HS-27A (cell line): ENCODE data around the gene TTLL11.

Experiments used
- DNase-seq: peaks from one replicate; pipeline ENCODE4 v3.0.0-alpha.2; 2012; ENCODE audit warnings: low read depth, missing footprints

The TTLL11 gene

DNA sequence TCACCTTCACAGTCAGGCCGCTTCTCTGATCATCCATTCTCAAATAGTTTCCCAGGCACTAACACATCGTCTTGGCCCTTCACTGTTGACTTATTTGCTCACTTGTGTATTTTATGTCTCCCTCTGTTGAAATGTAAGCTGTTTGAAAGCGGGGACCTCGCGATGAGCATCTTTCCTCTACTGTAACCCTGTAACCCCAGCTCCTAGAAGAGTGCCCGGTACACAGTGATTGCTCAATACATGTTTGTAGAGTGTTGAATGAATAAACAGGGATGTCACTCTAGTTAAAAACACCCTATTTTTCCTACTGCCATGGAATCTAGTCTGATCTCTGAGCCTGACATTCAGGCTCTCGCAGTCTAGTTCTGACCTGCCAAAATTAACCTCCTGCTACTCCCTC lies 150.8 kb downstream of the TTLL11 start:
- no peak for DNase-seq

GRCh38 chr9:121939643-121940042 lies 153.5 kb downstream of the TTLL11 start:
- DNase-seq: no peak

DNA sequence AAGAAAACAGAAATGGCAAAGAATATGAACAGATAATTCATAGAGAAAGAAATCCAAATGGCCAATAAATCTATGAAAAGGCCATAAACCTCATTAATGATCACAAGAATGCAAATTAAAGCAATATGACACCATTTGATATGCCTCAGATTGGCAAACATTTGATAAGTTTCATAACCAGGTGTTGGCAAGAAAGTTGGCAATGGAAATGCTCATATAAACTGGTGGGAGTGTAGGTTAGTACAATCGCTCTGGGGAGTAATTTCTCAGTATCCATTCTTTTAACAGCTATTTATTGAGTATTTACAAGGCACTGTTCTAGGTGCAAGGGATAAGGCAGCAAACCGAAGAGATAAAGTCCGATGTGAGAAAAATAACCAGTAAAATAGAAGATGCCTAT lies 154.5 kb downstream of the TTLL11 start:
- no peak for DNase-seq

GRCh38 chr9:121937240-121937639 lies 155.9 kb downstream of the TTLL11 start:
- DNase-seq: no peak

DNA sequence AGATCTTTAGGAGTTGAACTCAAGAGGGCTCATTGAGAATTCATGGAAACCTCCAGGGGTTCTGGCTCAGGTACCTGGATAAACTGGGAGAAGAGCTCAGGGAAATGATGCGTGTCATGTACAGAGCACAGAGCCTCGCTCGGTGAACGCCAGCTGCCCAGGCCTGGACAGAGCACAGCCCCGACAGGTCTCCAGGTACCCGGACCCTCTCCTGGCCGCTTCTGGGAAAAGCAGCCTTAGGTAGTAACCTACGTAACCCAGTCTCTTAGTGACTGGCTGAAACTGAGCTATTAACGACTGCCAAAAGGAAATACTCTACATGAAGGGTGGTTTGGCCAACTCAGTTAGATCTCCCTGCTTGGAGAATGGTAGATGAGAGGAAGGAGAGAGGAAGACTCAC lies 157.4 kb downstream of the TTLL11 start:
- no peak for DNase-seq

- no peak for DNase-seq
These were observed 162.2 kb downstream of the TTLL11 start for GRCh38 chr9:121930956-121931355.

DNA sequence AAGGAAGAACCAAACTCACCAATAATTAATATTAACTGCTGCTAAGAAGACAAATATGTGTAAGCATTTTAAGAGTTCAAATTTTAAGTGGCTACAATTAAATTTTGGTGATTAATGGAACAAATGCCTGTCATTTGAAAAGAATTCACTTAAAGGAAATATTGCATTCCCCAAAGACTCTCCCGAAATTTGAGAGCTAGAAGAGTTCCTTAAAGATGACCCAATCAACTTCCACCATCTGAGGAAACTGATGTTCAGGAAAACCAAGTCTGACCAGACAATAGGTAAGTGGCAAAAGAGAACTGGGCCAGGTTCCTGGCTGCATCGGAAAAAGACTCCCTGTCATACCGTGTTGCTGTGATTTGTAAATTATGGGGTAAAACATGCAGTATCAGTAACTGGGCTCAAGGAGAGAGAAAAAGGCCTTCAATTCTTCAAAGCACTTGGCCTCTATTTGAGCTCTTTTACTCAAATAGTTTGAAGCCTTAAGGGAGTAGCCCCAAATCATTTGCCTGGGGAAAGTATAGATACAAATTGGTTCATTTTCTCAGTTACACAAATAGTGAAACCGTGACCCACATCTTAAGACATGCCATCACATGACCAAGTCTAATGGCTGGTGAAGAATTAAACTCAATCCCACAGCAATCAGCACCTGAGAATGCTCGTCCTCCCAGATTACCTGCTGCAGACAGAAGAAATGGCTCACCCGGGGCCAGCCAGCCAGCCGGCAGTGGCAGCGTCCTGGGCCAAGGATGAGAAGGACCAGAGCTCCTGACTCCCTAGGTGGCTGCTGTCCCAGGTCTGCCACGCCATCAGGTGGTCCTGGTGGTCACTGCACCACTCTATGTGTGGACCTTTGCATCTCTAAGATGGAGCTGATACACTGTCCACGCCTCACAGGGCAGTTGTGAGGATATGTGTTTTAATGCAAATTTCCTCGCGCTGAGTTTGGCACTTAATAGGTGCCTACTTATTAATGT lies 162.9 kb downstream of the TTLL11 start:
- DNase-seq: no peak

GRCh38 chr9:121927636-121928035 lies 165.5 kb downstream of the TTLL11 start:
- no peak for DNase-seq

- DNase-seq: no peak
These were observed 166.0 kb downstream of the TTLL11 start for GRCh38 chr9:121927081-121927480.

DNA sequence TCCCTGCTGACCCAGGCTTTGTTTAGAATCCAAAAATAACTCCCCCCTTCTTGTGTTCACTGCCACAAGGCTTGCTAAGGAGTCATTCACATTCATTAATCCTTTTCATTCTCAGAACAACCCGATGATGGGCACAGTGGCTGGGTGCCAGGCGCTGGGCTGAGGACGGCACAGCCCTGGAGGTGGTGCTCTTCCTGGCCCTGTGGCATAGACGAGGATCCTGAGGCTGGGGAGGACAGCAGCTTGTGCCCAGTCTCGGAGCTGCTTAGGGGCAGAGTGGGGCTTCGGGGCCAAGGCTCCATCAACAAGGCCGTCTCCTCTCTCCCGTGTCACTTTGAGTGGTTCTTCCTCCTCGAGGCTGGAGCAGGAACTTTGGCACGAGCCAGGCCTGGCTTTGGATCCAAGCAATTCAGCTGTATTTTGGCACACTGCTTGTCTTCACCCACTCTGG lies 166.7 kb downstream of the TTLL11 start:
- no peak for DNase-seq

GRCh38 chr9:121925935-121926334 lies 167.2 kb downstream of the TTLL11 start:
- DNase-seq: no peak

GRCh38 chr9:121924700-121925099 lies 168.4 kb downstream of the TTLL11 start:
- no peak for DNase-seq

DNA sequence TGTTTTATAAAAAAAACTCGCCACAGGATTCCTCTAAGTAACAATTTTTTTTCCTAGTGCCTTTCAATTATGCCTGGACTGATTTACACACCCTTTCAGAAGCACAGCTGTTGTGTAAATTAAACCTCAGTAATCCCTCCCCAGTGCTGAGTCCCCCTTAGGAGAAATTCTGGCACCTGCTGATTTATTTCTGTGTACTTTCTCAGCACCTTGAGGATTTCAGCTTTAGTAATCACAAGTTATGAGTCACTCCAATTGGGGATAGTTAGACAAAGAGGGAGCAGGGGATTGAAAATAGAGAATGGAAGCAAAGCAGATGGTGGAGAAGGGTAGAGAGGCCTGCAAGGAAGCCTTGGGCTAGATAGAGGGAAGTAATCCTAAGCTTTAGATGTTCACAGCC lies 171.7 kb downstream of the TTLL11 start:
- no peak for DNase-seq

GRCh38 chr9:121917375-121918335 lies 175.5 kb downstream of the TTLL11 start:
- DNase-seq: no peak

- no peak for DNase-seq
These were observed 177.8 kb downstream of the TTLL11 start for GRCh38 chr9:121915304-121915625.

- no peak for DNase-seq
These were observed 178.4 kb downstream of the TTLL11 start for GRCh38 chr9:121914604-121915303.

DNA sequence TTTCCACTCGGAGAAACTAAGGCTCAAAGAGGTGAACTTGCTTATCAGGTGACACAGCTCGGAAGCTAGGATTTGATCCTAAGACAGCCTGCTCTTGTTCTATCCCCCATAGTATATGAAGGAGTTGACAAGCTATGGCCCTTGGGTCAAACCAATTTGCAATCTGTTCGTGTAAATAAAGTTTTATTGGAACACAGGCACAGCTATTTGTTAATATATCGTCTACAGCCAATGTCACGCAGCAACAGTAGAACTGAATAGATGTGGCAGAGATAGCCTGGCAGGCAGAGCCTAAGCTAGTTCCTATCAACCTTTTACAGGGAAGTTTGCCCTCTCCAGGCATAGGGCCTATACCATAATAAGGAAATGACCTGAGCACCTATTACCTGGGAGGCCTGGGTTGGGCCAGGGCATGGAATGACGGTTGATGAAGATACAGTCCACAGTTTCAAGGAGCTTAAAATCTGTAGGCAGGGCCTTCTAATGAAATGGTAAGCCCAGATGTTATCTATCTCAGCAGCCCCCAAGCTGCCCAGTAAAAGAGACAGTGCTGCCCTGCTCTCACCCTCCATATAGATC lies 179.0 kb downstream of the TTLL11 start:
- no peak for DNase-seq

- no peak for DNase-seq
These were observed 180.1 kb downstream of the TTLL11 start for GRCh38 chr9:121912812-121913627.

DNA sequence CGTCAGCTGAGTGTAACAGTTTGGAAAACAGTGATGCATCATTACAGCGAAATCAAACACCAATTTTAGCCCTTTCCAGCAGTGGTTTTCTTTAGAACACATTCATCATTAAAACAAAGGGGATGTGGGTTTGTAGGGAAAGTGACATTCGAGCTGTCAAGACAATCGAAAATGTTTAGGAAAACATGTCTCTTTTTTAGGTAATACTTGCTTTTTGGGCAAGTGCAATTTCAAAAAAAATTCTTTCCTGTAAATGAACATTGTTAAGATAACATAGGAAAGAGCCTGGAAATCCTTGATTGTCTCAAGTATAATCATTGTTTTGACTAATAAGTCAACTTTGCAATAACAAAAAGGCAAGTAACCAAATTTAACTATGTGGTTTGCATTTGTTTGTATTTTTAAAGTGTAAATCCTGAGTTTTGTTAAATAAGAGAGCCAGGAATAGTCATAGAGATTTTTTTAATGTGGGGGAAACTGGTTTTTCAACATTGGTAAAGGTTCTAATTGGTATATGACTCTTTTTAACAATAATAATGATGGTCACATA lies 182.5 kb downstream of the TTLL11 start:
- DNase-seq: no peak

DNA sequence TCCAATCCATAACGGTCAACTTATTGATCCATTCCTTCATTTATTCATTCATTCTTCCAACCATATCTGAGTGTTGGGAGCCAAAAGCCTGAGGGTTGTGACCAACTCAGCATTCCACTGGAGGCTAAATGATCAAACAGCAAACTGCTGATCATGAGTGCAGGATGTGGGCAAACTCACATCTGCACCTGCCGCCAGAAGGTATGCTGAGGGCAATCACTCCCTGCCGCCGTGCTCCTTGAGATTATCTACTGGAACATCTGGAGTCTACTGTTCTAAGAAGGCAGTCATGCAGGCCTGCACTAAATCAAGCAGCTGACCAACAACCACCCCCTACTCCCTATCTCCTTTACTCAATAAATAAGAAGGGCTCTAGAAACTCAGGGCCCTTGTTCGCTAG lies 184.0 kb downstream of the TTLL11 start:
- no peak for DNase-seq
